SK-N-SH treated with all-trans-retinoic acid at 6 μM for 48 hours (cell line): ENCODE results near the gene KCNC2.

Experiments
- ARNTL ChIP-seq: fragments of 450-650 bp; formaldehyde crosslinking; IDR thresholded peaks from 2 replicates; pipeline ENCODE4 v1.5.0; 2020; ENCODE audit warnings: low read depth, mild to moderate bottlenecking, moderate library complexity, borderline replicate concordance
- ESRRG ChIP-seq: fragments of 250-450 bp; sonication (Bioruptor Pico); IDR thresholded peaks from 2 replicates; pipeline ENCODE4 v1.6.1; 2021; ENCODE audit warnings: mild to moderate bottlenecking
- SNAI2 ChIP-seq: fragments of 250-450 bp; sonication (Bioruptor Pico); IDR thresholded peaks from 2 replicates; pipeline ENCODE4 v1.5.0; 2020; ENCODE audit warnings: mild to moderate bottlenecking, moderate library complexity
- TCF4 ChIP-seq: fragments of 250-450 bp; sonication (Bioruptor Pico); IDR thresholded peaks from 2 replicates; pipeline ENCODE4 v1.8.0; 2021; ENCODE audit warnings: mild to moderate bottlenecking, moderate library complexity, borderline replicate concordance
- ZC3H10 ChIP-seq: fragments of 250-450 bp; sonication (Bioruptor Pico); IDR thresholded peaks from 2 replicates; pipeline ENCODE4 v1.5.1; 2021; ENCODE audit warnings: mild to moderate bottlenecking, moderate library complexity

GRCh38 chr12:75209812-75210138 lies at the start of gene KCNC2:
- TF ChIP-seq SNAI2 (CRISPR knock-in tag) (no peak), ZC3H10 (CRISPR knock-in tag) (no peak), TCF4 (CRISPR knock-in tag) (no peak), ESRRG (CRISPR knock-in tag) (no peak), ARNTL (CRISPR knock-in tag) (no peak)
